OCI-LY7 (cell line): ENCODE measurements around the gene SCN4A.

Experiments used
- EZH2phosphoT487 ChIP-seq: fragments of 200-600 bp; sonication (generic); IDR thresholded peaks from 2 replicates; pipeline ENCODE4 v1.6.1; 2018; ENCODE audit warnings: low read depth, borderline replicate concordance, mild to moderate bottlenecking, mixed run types, antibody characterized with exemption, low read length, moderate library complexity, mixed read lengths
- TF ChIP-seq, protein P1 (sequence below): fragments of 200-600 bp; sonication (generic); conservative IDR thresholded peaks from 2 replicates; pipeline ENCODE4 v1.5.1; 2014; ENCODE audit warnings: mild to moderate bottlenecking, antibody characterized with exemption, low read length, moderate library complexity, mixed read lengths

DNA sequence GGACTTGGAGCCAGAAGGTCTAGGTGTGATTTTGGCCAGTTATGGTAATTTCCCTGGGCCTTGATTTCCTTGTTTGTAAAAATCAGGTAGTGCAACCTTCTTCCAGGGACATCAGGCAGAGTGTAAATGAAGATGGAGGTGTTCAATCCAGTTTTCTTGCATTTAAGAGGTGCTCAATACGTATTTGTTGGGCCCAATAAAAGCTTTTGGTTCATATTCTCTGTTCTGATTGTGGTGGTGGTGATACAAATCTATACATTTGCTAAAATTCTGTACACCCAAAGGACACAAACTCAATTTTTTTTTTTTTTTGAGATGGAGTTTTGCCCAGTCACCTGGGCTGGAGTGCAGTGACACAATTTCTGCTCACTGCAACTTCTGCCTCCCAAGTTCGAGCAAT, 46.6 kb downstream of the SCN4A start:
- TF ChIP-seq, protein P1, sequence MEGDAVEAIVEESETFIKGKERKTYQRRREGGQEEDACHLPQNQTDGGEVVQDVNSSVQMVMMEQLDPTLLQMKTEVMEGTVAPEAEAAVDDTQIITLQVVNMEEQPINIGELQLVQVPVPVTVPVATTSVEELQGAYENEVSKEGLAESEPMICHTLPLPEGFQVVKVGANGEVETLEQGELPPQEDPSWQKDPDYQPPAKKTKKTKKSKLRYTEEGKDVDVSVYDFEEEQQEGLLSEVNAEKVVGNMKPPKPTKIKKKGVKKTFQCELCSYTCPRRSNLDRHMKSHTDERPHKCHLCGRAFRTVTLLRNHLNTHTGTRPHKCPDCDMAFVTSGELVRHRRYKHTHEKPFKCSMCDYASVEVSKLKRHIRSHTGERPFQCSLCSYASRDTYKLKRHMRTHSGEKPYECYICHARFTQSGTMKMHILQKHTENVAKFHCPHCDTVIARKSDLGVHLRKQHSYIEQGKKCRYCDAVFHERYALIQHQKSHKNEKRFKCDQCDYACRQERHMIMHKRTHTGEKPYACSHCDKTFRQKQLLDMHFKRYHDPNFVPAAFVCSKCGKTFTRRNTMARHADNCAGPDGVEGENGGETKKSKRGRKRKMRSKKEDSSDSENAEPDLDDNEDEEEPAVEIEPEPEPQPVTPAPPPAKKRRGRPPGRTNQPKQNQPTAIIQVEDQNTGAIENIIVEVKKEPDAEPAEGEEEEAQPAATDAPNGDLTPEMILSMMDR = no peak
- TF ChIP-seq EZH2phosphoT487 = no peak
